ENCODE results near the gene AHCYL1. TPM values are rescaled to one million over a fixed set of nuclear protein-coding genes. Genes with fewer than 3 reads are reported as not detected.

Gene AHCYL1
- total and polyA plus RNA-seq, 2 donors (not counting 1 experiment from before 2014, with no cell fraction given): 24.3 to 51.4 TPM

DNA sequence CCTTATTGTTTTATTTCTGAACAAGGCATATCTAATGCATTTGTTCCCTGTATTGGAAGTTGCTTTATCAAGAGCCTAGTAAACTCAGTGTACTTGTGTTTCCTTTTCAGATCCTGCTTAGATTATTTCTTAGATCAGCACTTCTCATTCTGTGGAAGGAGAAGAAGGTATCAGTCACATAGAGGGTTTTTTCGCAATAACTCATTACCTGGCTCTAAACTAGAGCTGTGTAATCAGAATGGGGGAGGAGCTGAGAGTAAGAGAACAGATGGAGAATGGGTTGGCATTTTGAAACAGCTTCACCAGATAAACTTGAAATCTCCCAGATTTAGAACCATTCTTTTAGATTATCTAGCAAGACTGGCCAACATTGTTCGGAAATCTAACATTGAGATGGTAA lies 11.0 kb downstream of the AHCYL1 start:
- WGBS (ENCODE audit: insufficient coverage): 90% methylated on average over 1 of the region's 2 CpGs
- TF ChIP-seq EZH2 (IDR thresholded peaks at IDR 0.05; ENCODE audit: borderline replicate concordance, insufficient read depth, low read depth, low read length, poor library complexity, severe bottlenecking): no peak
- TF ChIP-seq, protein P1, sequence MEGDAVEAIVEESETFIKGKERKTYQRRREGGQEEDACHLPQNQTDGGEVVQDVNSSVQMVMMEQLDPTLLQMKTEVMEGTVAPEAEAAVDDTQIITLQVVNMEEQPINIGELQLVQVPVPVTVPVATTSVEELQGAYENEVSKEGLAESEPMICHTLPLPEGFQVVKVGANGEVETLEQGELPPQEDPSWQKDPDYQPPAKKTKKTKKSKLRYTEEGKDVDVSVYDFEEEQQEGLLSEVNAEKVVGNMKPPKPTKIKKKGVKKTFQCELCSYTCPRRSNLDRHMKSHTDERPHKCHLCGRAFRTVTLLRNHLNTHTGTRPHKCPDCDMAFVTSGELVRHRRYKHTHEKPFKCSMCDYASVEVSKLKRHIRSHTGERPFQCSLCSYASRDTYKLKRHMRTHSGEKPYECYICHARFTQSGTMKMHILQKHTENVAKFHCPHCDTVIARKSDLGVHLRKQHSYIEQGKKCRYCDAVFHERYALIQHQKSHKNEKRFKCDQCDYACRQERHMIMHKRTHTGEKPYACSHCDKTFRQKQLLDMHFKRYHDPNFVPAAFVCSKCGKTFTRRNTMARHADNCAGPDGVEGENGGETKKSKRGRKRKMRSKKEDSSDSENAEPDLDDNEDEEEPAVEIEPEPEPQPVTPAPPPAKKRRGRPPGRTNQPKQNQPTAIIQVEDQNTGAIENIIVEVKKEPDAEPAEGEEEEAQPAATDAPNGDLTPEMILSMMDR (IDR thresholded peaks at IDR 0.05): no peak
- Mint-ChIP-seq H3K27ac (no peak overlapping the region), H3K27me3 (no peaks in the 10 kb centered on the region), H3K4me3 (no peak overlapping the region), H3K9me3 (ENCODE audit: insufficient read depth) (no peaks in the 10 kb centered on the region), H3K4me1 (peaks cover 12% of the 10 kb centered on the region)
- Histone ChIP-seq H3K9ac (ENCODE audit: low read length) (no peak overlapping the region), H3K4me1 (ENCODE audit: control insufficient read depth in 2 of 2, insufficient read depth in 2 of 2, low read length in 2 of 2) (no peaks in the 10 kb centered on the region), H3K79me2 (ENCODE audit: control insufficient read depth, insufficient read depth, low read length) (peaks cover 59% of the 10 kb centered on the region), H3K36me3 (replicated peaks in 1 of 2; ENCODE audit: control extremely low read depth in 1 of 2, control insufficient read depth in 1 of 2, extremely low read depth in 1 of 2, insufficient read depth in 2 of 2, low read length in 1 of 2) (peaks cover 8 to 16% of the 10 kb centered on the region in 2 experiments), H3K9me3 (ENCODE audit: control extremely low read depth in 1 of 3, control insufficient read depth in 2 of 3, insufficient read depth in 1 of 3, low read length in 2 of 3) (no peaks in the 10 kb centered on the region), H3K4me3 (ENCODE audit: control extremely low read depth in 1 of 5, extremely low read depth in 1 of 5, insufficient read depth in 1 of 5, low read depth in 2 of 5, low read length in 4 of 5) (no peak overlapping the region), H3K27me3 (replicated peaks in 1 of 4; ENCODE audit: control extremely low read depth in 1 of 4, control insufficient read depth in 3 of 4, insufficient read depth in 4 of 4, low read length in 3 of 4) (no peaks in the 10 kb centered on the region), H3K27ac (ENCODE audit: low read length in 2 of 2) (no peak overlapping the region), H4K20me1 (ENCODE audit: control insufficient read depth, insufficient read depth, low read length, poor library complexity, severe bottlenecking) (peaks cover 40% of the 10 kb centered on the region), H2AFZ (ENCODE audit: insufficient read depth, low read depth, low read length, poor library complexity, severe bottlenecking) (no peak overlapping the region), H3K4me2 (replicated peaks; ENCODE audit: low read depth, low read length, poor library complexity, severe bottlenecking) (no peak overlapping the region)
- ChIA-PET CTCF (interaction anchor here (1.0 kb wide), 2 partner anchors 33 to 219 kb away, joined by 4 read pairs; no protein-coding TSS in a partner anchor), POLR2A (no interaction called here)
- ATAC-seq (ENCODE audit: low read depth) (no peak), DNase-seq (no peak)
- intact Hi-C loops (cut with micrococcal nuclease): no loop called here

- H3K9me3 Mint-ChIP-seq (ENCODE audit: insufficient read depth): no peaks in the 10 kb centered on the region
- H3K9me3 ChIP-seq (ENCODE audit: control extremely low read depth in 1 of 3, control insufficient read depth in 2 of 3, insufficient read depth in 1 of 3, low read length in 2 of 3): no peaks in the 10 kb centered on the region
- DNase-seq: no peak
- peaks cover 5% of the 10 kb centered on the region for H3K4me1 Mint-ChIP-seq
- no peaks in the 10 kb centered on the region for H3K27me3 ChIP-seq (replicated peaks in 1 of 4; ENCODE audit: control extremely low read depth in 1 of 4, control insufficient read depth in 3 of 4, insufficient read depth in 4 of 4, low read length in 3 of 4)
- no peak overlapping the region for H3K4me3 ChIP-seq (ENCODE audit: control extremely low read depth in 1 of 5, extremely low read depth in 1 of 5, insufficient read depth in 1 of 5, low read depth in 2 of 5, low read length in 4 of 5)
- no peak overlapping the region for H3K9ac ChIP-seq (ENCODE audit: low read length)
- peaks cover 8 to 16% of the 10 kb centered on the region in 2 experiments for H3K36me3 ChIP-seq (replicated peaks in 1 of 2; ENCODE audit: control extremely low read depth in 1 of 2, control insufficient read depth in 1 of 2, extremely low read depth in 1 of 2, insufficient read depth in 2 of 2, low read length in 1 of 2)
- ChIA-PET POLR2A (no interaction called here), CTCF (interaction anchor here (1.0 kb wide), 1 partner anchor 33 kb away, joined by 4 read pairs; no protein-coding TSS in a partner anchor)
- intact Hi-C loops (cut with micrococcal nuclease): no loop called here
- H3K79me2 ChIP-seq (ENCODE audit: control insufficient read depth, insufficient read depth, low read length): peaks cover 56% of the 10 kb centered on the region
- no peak overlapping the region for H3K27ac Mint-ChIP-seq
- no peak overlapping the region for H3K27ac ChIP-seq (ENCODE audit: low read length in 2 of 2)
- H3K4me2 ChIP-seq (replicated peaks; ENCODE audit: low read depth, low read length, poor library complexity, severe bottlenecking): no peak overlapping the region
- no peaks in the 10 kb centered on the region for H3K27me3 Mint-ChIP-seq
- ATAC-seq (ENCODE audit: low read depth): no peak
- 100% methylated on average over 2 of the region's 5 CpGs for WGBS (ENCODE audit: insufficient coverage)
- TF ChIP-seq, protein P1 (IDR thresholded peaks at IDR 0.05): no peak
- no peak for TF ChIP-seq EZH2 (IDR thresholded peaks at IDR 0.05; ENCODE audit: borderline replicate concordance, insufficient read depth, low read depth, low read length, poor library complexity, severe bottlenecking)
- no peak overlapping the region for H3K4me3 Mint-ChIP-seq
- peaks cover 32% of the 10 kb centered on the region for H4K20me1 ChIP-seq (ENCODE audit: control insufficient read depth, insufficient read depth, low read length, poor library complexity, severe bottlenecking)
- no peaks in the 10 kb centered on the region for H3K4me1 ChIP-seq (ENCODE audit: control insufficient read depth in 2 of 2, insufficient read depth in 2 of 2, low read length in 2 of 2)
- H2AFZ ChIP-seq (ENCODE audit: insufficient read depth, low read depth, low read length, poor library complexity, severe bottlenecking): no peak overlapping the region
Measured at GRCh38 chr1:109996476-109996875, 11.9 kb downstream of the AHCYL1 start.

All from B cell (primary cell).